Measurements from ENCODE around the gene FGF3. TPM values are rescaled to one million over a fixed set of nuclear protein-coding genes. Genes with fewer than 3 reads are reported as not detected.

FGF3 gene
- total and polyA plus RNA-seq, 2 experiments from 2014 or later, result not detected

- TF ChIP-seq EZH2phosphoT487 (IDR thresholded peaks at IDR 0.05; ENCODE audit: insufficient read depth, low read depth) (no peak), EZH2 (IDR thresholded peaks at IDR 0.05; ENCODE audit: insufficient read depth, poor library complexity, severe bottlenecking) (no peak)
- no peak overlapping the region for H3K4me2 ChIP-seq (ENCODE audit: unreplicated experiment)
- no peaks in the 10 kb centered on the region for H3K4me1 ChIP-seq (ENCODE audit: insufficient read depth)
- no peaks in the 10 kb centered on the region for H4K20me1 ChIP-seq (ENCODE audit: insufficient read depth)
- no peaks in the 10 kb centered on the region for H3K79me2 ChIP-seq (ENCODE audit: insufficient read depth)
- H3K27ac ChIP-seq, result no peak overlapping the region
- WGBS, 2 experiments (ENCODE audit: low coverage in 1 of 2, low lambda C conversion rate in 2 of 2, missing lambda C conversion rate in 2 of 2), result 2% methylated on average over 76 to 78 of the region's 107 CpGs
- no peak overlapping the region for H3K4me3 ChIP-seq
- H3K9me2 ChIP-seq (ENCODE audit: insufficient read depth), result no peaks in the 10 kb centered on the region
- H3K9ac ChIP-seq, result no peak overlapping the region
- H2AFZ ChIP-seq, result no peak overlapping the region
- H3K36me3 ChIP-seq (ENCODE audit: low read depth), result no peaks in the 10 kb centered on the region
- H3K9me3 ChIP-seq (ENCODE audit: low read depth), result no peaks in the 10 kb centered on the region
- H3F3A ChIP-seq (ENCODE audit: insufficient read depth), result no peaks in the 10 kb centered on the region
- peak; percentile 19 for DNase-seq
- in situ Hi-C loops (cut with MboI), result no loop called here
- H3K27me3 ChIP-seq (replicated peaks; ENCODE audit: insufficient read depth), result peaks cover 52% of the 10 kb centered on the region
Measured at GRCh38 chr11:69817265-69818230, 1.7 kb downstream of the FGF3 start.

GRCh38 chr11:69816671-69817070 lies 2.5 kb downstream of the FGF3 start:
- Histone ChIP-seq H3K27me3 (replicated peaks; ENCODE audit: insufficient read depth) (peaks cover 50% of the 10 kb centered on the region), H3K9ac (no peak overlapping the region), H4K20me1 (ENCODE audit: insufficient read depth) (no peaks in the 10 kb centered on the region), H3K4me2 (ENCODE audit: unreplicated experiment) (no peak overlapping the region), H3K79me2 (ENCODE audit: insufficient read depth) (no peaks in the 10 kb centered on the region), H3K9me3 (ENCODE audit: low read depth) (no peaks in the 10 kb centered on the region), H3F3A (ENCODE audit: insufficient read depth) (no peaks in the 10 kb centered on the region), H3K27ac (no peak overlapping the region), H2AFZ (no peak overlapping the region), H3K4me3 (no peak overlapping the region), H3K4me1 (ENCODE audit: insufficient read depth) (no peaks in the 10 kb centered on the region), H3K36me3 (ENCODE audit: low read depth) (no peaks in the 10 kb centered on the region), H3K9me2 (ENCODE audit: insufficient read depth) (no peaks in the 10 kb centered on the region)
- no peak for TF ChIP-seq EZH2phosphoT487 (IDR thresholded peaks at IDR 0.05; ENCODE audit: insufficient read depth, low read depth)
- TF ChIP-seq EZH2 (IDR thresholded peaks at IDR 0.05; ENCODE audit: insufficient read depth, poor library complexity, severe bottlenecking), result no peak
- WGBS, 2 experiments (ENCODE audit: low coverage in 1 of 2, low lambda C conversion rate in 2 of 2, missing lambda C conversion rate in 2 of 2), result 26 to 36% methylated on average over 12 of the region's 12 CpGs
- DNase-seq, result no peak
- in situ Hi-C loops (cut with MboI), result no loop called here

GRCh38 chr11:69815973-69816372 lies 3.2 kb downstream of the FGF3 start:
- Histone ChIP-seq H3K4me3 (no peak overlapping the region), H3K36me3 (ENCODE audit: low read depth) (no peaks in the 10 kb centered on the region), H3F3A (ENCODE audit: insufficient read depth) (no peaks in the 10 kb centered on the region), H3K4me1 (ENCODE audit: insufficient read depth) (no peaks in the 10 kb centered on the region), H4K20me1 (ENCODE audit: insufficient read depth) (no peaks in the 10 kb centered on the region), H3K9me3 (ENCODE audit: low read depth) (no peaks in the 10 kb centered on the region), H3K27ac (no peak overlapping the region), H3K9me2 (ENCODE audit: insufficient read depth) (no peaks in the 10 kb centered on the region), H3K79me2 (ENCODE audit: insufficient read depth) (no peaks in the 10 kb centered on the region), H3K27me3 (replicated peaks; ENCODE audit: insufficient read depth) (peaks cover 43% of the 10 kb centered on the region), H3K9ac (no peak overlapping the region), H3K4me2 (ENCODE audit: unreplicated experiment) (no peak overlapping the region), H2AFZ (no peak overlapping the region)
- no peak for TF ChIP-seq EZH2phosphoT487 (IDR thresholded peaks at IDR 0.05; ENCODE audit: insufficient read depth, low read depth)
- no peak for TF ChIP-seq EZH2 (IDR thresholded peaks at IDR 0.05; ENCODE audit: insufficient read depth, poor library complexity, severe bottlenecking)
- DNase-seq, result no peak
- WGBS, 2 experiments (ENCODE audit: low coverage in 1 of 2, low lambda C conversion rate in 2 of 2, missing lambda C conversion rate in 2 of 2), result 53 to 63% methylated on average over 12 to 13 of the region's 13 CpGs
- in situ Hi-C loops (cut with MboI), result no loop called here

- Histone ChIP-seq H3K4me3 (no peak overlapping the region), H3K9me3 (ENCODE audit: low read depth) (no peaks in the 10 kb centered on the region), H3K36me3 (ENCODE audit: low read depth) (no peaks in the 10 kb centered on the region), H3K9ac (no peak overlapping the region), H3K27ac (no peak overlapping the region), H4K20me1 (ENCODE audit: insufficient read depth) (no peaks in the 10 kb centered on the region), H2AFZ (no peak overlapping the region), H3K79me2 (ENCODE audit: insufficient read depth) (no peaks in the 10 kb centered on the region), H3F3A (ENCODE audit: insufficient read depth) (no peaks in the 10 kb centered on the region), H3K27me3 (replicated peaks; ENCODE audit: insufficient read depth) (peaks cover 35% of the 10 kb centered on the region), H3K9me2 (ENCODE audit: insufficient read depth) (no peaks in the 10 kb centered on the region), H3K4me2 (ENCODE audit: unreplicated experiment) (no peak overlapping the region), H3K4me1 (ENCODE audit: insufficient read depth) (no peaks in the 10 kb centered on the region)
- no peak for TF ChIP-seq EZH2 (IDR thresholded peaks at IDR 0.05; ENCODE audit: insufficient read depth, poor library complexity, severe bottlenecking)
- no peak for TF ChIP-seq EZH2phosphoT487 (IDR thresholded peaks at IDR 0.05; ENCODE audit: insufficient read depth, low read depth)
- in situ Hi-C loops (cut with MboI), result no loop called here
- DNase-seq, result no peak
Measured at GRCh38 chr11:69814902-69815301, 4.3 kb downstream of the FGF3 start.

Data from GM23248 (cell line).